HG02571 (cell line): ENCODE measurements around the gene HECW1.

Experiments
- ATAC-seq: cut with Tn5 transposase; IDR thresholded peaks from one replicate; pipeline ENCODE4 v1.9.1; 2021; ENCODE audit warnings: mild to moderate bottlenecking, moderate library complexity; ENCODE audit not compliant: unreplicated experiment

Gene HECW1

DNA sequence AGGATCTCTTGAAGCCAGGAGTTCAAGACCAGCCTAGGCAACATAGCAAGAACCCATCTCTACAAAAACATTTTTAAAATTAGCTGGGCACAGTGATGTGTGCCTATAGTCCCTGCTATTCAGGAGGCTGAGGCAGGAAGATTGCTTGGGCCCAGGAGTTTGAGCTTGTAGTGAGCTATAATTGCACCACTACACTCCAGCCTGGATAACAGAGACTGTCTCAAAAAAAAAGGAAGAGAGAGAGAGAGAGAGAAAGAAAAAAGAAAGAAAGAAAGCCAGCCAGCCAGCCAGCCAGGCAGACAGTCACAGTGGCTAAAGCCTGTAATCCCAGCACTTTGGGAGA lies 375.3 kb downstream of the HECW1 start:
- ATAC-seq: no peak

DNA sequence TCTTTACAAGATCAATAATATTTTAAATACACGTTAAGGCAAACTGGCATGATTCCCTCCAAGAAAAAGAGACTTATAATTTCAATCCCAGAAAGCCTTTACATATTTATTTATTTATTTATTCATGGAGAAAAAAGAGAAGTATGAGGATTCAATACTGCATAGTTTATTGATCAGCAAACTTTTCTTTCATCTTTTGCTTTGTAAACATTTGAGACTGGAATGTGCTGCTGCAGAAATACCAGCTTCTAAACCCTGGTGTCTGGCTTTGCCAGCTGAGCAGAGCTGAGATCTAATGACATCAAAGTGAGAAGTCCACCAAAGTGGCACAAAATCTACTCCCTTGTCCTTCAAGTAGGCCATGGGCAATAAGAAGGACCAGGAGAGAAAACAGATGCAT lies 376.8 kb downstream of the HECW1 start:
- ATAC-seq: no peak

DNA sequence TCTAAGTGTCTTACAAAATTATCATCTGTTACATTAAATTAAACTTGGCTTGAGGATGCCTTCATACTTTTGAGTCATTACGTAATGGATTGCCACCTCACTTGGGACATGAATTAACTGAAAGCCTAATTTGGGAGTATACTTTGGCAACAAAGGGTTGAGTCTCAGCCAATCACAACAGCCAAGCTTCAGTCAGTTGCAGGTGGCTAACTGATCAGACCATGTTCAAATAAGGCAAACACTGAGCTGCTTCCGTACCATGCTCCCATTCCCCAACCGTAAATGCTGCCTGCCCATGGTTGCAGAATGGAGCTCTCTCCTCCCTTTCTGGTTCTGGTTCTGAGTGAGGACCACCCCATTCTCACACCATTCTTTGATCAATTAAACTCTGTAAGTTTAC lies 377.6 kb downstream of the HECW1 start:
- ATAC-seq: no peak

DNA sequence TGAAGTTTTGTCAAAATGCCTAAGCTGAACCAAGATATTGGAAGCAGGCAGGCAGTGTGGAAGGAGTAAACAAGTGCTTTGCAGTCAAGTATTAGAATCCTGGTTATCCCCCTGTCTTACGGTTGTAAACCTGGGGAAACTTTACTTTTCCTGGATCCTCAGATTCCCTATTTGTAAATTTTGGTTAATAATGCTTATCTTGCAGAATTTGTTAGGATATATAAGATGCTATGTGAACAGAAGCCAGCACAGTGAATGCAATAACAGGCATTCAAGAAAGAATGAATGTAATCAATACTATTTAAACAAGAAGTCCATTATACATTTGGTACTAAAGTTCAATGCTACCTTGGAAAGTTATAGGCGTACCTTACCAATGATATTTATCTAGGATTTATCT lies 378.7 kb downstream of the HECW1 start:
- ATAC-seq: no peak

DNA sequence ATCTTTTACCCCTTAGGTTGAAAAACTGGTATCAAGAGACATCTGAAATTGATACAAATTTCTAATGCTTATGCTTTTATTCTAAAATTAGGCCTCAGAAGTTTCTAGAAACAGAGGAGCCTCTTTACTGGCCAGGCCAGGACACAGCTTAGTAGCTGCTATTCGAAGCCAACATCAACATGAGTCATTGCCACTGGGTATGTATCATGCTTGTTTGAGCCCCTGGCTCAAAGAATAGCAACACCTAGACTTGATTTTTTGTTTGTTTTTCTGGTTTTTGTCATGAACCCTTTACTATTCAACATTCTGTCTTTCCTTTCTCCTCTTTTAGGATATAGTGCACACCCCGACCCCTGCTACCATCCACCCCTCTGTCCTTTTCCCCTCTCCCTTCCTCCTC lies 379.5 kb downstream of the HECW1 start:
- no peak for ATAC-seq

DNA sequence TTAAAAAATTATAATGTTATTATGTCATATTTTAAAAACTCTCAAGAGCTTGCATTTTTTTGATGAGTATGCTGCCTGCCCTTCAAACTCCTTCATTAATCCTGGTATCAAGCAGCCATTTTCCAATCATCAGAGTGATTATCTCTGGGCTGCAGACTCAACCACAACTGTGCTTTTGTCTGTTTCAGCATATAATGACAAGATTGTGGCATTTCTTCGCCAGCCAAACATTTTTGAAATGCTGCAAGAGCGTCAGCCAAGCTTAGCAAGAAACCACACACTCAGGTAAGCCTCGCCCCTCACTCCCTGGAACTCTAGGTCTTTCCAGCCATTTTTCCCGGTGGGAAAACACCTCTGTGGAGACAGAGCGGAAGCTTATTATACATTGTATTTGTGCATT lies 380.4 kb downstream of the HECW1 start:
- ATAC-seq: no peak

DNA sequence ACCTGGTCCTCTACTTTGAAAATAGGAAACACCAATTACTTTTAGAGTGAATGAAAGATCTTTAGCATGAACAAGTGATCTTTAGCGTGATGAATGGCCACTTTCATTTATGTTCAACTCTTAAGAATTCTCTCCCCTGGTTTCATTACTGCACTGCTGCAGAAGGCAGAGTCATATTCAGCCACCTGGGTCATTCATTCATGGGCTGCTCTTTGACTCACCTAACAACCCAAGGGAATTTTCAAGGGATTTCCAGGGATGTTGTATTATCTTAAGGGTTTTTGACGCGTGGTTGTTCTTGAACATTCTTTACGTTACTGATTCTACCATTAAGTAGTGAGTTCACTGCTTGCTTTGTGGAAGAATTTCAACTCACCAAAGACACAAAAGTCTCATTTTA lies 383.1 kb downstream of the HECW1 start:
- ATAC-seq: no peak

DNA sequence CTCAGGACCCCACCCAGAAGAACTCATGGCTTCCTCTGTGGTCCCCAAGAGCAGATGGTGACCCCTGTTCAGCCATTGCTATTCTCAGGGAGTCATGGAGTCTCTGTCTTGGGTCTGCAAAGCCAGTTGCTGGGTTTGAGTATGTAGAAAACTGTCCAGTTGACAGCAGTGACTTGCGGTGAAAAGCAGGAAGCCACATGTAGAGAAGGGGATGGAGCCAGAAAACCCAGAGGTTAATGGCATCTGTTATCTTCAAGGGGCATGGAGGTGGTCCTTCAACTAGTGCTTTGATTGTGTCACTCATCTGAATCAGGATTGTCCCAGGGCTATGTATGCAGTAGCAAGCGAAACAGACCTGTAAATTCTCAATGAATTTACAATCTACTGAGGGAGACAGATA lies 384.1 kb downstream of the HECW1 start:
- ATAC-seq: no peak

DNA sequence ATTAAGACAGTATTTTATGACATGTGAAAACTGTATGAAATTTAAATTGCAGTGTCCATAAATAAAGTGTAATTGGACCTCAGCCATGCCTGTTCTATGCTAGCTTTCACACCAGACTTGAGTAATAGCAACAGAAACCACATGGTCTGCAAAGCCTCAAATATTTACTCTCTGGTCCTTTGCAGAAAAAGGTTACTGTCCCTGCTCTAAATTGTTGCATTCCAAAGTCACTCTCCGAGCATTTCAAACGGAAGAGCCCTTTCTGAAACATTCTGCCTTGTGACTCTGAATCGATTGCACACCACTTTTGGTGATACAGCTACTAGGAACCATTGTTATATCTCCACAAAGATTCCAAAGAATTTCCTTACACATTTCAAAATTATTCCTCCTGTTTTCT lies 389.4 kb downstream of the HECW1 start:
- ATAC-seq: no peak

DNA sequence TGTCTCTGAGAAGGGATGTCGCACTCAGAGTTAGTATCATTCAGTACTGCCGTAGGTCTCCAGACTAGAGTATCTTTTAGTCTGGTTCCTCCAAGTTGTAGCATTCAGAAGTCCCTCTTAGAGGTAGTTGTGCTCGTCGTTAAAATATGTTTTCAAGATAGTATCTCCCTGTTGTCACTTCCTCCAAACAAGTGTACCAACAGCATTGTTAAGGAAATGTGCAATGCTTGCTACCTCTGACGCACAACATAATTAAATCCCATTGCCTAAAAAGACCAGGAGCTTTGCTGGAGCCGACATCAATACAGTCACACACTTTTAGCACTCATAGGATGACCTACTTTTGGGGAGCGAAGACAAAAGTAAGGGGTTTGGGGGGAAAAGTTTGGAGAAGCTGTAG lies 390.5 kb downstream of the HECW1 start:
- ATAC-seq: no peak

DNA sequence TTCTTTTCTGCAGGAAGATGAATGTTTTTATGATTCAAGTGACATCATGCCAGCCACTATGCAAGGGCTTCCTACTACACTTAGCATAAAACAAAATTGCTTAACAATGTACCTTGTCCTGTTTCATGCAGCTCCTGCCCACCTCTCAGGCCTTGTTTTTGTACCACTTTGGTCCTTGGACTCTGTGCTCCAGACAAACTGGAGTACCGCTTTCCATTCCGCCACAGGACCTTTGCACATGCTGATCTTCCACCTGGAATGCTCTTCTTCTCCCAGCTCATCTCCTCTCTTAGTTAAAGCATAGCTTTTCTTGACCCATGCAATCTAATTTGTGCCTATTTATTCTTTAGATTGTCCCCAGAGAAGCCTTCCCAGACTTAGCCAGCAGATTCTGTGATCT lies 393.0 kb downstream of the HECW1 start:
- ATAC-seq: no peak

DNA sequence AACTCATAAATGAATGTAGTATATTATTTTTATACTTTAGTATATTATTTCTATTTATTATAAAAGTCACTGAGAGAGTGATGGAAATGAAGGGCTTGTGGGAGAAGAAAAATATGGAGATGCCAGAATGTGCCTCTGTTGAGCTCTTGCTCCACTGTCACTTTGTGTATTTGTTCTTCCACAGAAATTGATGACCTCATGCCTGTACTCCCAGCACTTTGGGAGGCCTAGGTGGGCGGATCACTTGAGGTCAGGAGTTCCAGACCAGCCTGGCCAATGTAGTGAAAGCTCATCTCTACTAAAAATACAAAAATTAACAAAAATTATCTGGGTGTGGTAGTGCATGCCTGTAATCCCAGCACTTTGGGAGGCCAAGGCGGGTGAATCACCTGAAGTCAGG lies 394.0 kb downstream of the HECW1 start:
- ATAC-seq: no peak

DNA sequence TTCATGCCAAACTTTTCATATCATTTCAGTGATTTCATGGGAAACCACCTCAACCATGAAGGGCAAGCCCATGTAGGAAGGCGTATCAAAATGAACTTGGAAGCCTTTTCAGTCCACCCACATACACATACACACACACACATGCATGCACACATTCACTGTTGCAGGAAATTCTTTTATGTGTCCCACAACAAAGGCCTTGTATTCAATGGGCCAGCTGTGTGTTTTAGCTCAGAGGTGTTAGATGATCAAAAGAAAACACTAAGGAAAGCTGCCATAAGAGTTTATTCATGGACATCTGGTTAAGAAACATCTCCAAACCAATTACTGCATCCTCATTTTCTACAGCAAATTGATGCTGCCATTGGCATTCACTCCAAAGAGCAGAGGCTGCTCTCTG lies 396.0 kb downstream of the HECW1 start:
- no peak for ATAC-seq

DNA sequence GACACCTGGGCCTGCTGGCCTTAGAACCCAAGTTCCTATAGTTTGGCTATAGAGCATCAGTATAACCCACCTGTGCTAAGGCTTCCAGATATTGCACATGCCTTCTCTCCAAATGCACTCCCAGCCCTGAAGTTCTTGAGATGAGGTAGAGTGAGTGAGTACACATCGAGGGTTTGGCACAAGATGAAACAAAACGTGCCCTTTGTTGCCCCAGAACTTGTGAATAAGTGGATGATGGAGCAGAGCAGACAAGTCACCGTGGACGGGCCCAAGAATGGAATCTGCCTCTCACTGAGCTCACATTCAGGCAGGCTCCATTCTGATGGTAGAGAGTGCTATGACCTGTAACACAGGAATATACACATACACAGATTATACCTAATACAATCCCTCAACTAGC lies 397.5 kb downstream of the HECW1 start:
- ATAC-seq: no peak

DNA sequence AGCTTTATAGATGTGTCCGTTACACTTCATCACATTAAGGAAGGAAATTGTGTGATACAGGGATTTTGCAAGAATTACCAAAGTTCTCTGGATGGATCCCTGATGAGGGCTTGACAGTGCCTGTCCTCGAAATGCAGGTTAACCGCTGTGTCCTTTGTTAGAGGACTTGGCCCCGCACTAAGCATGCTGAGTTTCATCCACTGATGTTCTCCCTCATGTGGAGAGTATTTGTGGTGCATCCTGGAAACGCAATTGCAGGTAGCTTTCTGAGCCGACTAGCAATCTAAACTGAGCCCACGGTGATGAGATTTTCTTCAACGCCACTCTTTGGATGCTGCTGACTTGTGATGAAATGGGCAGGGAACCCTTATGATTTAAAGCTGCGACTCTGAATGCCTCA lies 398.6 kb downstream of the HECW1 start:
- ATAC-seq: no peak

DNA sequence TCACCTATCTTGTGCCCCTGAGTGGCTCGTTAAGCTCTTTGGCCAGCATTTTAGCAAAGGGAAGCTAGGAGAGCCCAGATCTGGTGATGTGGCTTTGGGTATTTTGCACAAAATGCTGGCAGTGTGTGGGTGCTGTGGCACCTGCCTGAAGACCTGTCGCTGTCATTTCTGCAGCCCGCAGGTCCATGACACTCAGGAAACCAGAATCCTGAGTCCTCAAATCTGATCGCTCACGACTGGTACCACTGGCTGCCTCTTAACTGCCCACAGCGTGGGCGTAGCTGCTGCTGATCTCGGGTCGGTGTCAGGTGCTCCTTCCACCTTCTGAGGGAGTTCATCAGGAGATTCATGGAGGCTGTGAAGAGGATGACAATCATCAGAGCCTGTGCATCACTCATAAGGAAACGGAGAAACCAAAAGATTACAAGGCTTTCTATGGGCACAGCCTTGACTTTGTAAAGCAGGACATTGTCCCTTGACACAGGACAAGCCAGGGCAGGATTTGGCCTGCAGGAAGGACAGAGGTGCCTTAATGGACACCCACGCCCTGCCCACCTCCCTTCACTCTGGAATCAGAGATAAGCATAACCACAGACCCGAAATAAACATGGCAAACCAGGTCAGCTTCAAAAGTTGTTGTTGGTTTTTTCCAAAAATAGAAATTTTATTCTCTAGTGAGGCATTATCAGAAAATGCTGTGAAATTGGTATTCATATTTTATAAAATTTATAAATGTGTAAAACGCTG lies 399.5 kb downstream of the HECW1 start:
- no peak for ATAC-seq

DNA sequence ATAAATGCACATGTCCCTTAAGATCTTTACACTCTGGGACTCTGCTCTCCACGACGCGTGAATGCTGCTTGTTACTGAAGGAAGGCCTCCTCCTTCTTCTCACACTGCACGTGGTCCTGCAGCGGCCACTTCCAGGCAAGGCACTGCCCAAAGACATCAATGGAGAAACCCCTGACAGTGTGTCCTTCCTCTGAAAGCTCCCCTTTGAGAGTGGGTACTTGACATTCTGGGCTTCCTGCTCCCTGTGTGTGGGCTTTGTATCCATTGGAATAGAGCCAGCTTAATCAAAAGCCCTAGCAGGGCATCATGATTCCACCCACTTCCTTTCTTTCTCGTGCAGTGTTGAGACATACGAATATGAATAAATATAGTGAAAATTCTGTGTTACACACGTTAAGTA lies 400.8 kb downstream of the HECW1 start:
- ATAC-seq: no peak

DNA sequence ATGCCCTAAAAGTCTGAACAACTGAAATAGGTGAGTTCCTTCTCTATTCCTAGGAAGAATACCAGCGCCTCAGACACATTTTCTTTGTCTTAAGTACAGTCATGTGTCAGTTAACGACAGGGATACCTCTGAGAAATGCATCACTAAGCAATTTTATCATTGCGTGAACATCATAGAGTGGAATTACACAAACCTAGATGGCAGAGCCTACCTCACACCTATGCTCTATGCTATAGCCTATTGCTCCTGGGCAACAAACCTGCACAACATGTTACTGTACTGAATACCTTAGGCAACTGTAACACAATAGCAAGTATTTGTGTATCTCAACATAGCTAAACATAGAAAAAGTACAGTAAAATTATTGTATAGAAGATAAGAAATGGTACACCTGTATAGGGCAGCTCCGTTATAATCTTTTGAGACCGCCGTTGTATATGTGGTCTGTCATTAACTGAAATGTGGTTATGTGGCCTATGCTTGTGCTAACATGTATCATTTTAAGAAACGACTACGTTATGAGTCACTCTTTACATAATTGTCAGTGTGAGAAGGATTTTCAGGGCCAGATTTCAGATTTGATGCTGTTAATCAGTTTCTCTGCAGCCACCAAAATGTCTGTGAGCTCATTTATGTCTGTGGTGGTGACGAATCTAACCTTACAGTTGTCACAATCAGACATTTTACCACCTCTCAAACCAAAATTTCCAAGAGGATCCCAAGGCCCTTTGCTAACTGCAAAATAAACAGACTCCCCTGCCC lies 404.3 kb downstream of the HECW1 start:
- no peak for ATAC-seq

DNA sequence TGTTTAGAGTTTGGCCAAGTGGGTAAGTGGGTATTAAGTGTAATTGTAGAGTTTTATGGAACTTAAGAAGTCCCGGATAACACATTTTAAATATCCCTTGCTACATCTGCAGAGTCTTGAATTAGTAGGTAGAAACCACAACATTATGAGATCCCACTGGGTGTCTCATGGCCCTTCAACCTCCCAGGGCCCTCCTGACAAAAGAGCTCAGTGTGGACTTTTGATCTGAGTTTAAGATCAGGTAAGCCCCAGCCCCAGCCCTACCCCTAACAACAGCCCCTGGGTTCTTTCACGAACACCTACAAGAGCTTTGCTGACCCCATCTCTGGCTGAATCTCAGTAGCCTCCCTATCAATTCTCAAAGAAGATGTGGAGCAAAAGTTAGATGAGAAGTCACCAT lies 405.0 kb downstream of the HECW1 start:
- no peak for ATAC-seq

DNA sequence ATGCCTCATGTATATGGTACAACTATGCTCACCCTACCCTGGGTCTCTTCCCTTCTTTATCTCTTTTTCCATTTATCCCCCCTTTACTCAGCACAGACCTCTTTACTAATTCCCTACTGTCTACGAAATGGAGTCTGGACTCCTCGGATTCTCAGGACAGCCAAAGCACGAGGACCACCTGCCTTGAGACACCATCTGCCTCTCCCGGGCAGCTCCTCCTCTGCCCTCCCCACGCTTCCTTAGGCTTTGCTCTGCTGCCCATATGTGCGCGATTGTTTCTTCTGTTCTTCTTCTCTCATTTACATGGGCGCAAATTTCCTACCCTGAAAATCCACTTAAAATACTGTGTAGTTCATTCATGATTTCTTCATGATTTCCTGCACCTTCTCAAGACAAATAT lies 407.8 kb downstream of the HECW1 start:
- no peak for ATAC-seq

DNA sequence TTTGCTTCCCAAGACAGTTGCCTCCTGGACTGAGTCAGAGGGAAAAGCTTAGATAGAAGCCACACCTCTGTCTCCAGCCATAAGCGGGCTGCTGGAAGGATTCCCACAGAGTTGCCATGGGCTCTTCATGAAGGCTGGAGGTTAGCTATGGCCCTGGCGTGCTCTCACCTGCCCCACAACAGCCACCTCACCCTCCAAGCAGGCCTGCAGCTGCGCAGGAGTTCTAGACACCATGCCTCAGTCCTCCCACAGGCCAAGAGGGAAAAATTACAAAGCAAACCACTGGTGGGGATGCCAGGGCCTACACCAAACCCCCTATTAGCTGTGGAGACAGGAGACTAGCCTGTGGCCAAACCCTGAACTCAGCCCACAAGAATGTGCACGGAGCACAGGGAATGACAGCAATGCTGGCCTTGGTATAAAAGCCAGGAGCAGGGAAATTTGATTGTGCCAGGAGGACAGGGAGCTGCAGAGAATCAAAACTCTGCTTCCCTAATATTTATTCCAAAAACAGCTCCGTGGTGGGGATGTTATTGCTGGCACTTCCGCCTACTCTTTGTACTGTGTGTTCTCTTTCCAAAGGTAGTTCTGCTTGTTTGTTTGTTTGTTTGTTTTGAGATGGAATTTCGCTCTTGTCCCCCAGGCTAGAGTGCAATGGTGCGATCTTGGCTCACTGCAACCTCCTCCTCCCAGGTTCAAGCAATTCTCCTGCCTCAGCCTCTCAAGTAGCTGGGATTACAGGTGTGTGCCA lies 410.1 kb downstream of the HECW1 start:
- ATAC-seq: no peak
